Coronary artery (tissue), 2 donors: ENCODE measurements around the gene RNASEH1.
"Not testable (repeated sequence)": the region's sequence is repeated elsewhere in the genome, so short reads cannot be mapped to it uniquely, and the experiment has no call there.

Experiments
- DNase-seq: peaks from one replicate; pipeline ENCODE4 v3.0.0-alpha.2; 2017; ENCODE audit warnings: low spot score
- H3K27ac ChIP-seq, 2 donors: fragments of 200-600 bp; sonication (generic); one replicate each; pipeline ENCODE4 v1.5.1; 2016 to 2019
- H3K4me3 ChIP-seq: fragments of 200-600 bp; sonication (generic); 2 replicates; pipeline ENCODE4 v1.5.1; 2016; ENCODE audit warnings: mild to moderate bottlenecking, moderate library complexity
- CTCF ChIP-seq: fragments of 200-600 bp; sonication (generic); IDR thresholded peaks from one replicate; pipeline ENCODE4 v1.5.1; 2019; ENCODE audit warnings: antibody characterized with exemption

The RNASEH1 gene

GRCh38 chr2:3517948-3518495 is 40.1 kb downstream of the RNASEH1 start:
- no peak for DNase-seq
- peak overlapping the region; percentile 95 for H3K4me3 ChIP-seq
- TF ChIP-seq CTCF: no peak
- peak overlapping the region; percentile 99 to 100 for H3K27ac ChIP-seq

- DNase-seq: peak; percentile 36
- TF ChIP-seq CTCF: no peak
- no peak overlapping the region for H3K27ac ChIP-seq
- no peak overlapping the region for H3K4me3 ChIP-seq
Measured at GRCh38 chr2:3516831-3517230, 41.3 kb downstream of the RNASEH1 start.

- H3K4me3 ChIP-seq, DNase-seq: not testable (repeated sequence)
Measured at GRCh38 chr2:3515438-3515837, 42.7 kb downstream of the RNASEH1 start.

GRCh38 chr2:3513026-3513810 is 44.9 kb downstream of the RNASEH1 start:
- TF ChIP-seq CTCF: no peak
- H3K27ac ChIP-seq: no peak overlapping the region
- DNase-seq: peak; percentile 8
- H3K4me3 ChIP-seq: no peak overlapping the region

More at GRCh38 chr2:3515438-3515837, 42.7 kb downstream of the RNASEH1 start:
- H3K27ac ChIP-seq: not testable (repeated sequence)

GRCh38 chr2:3512086-3512485 is 46.0 kb downstream of the RNASEH1 start:
- no peak overlapping the region for H3K27ac ChIP-seq
- DNase-seq: peak; percentile 14
- TF ChIP-seq CTCF: no peak
- no peak overlapping the region for H3K4me3 ChIP-seq

- no peak overlapping the region for H3K4me3 ChIP-seq
- H3K27ac ChIP-seq: no peak overlapping the region
- peak; percentile 16 for DNase-seq
- no peak for TF ChIP-seq CTCF
Measured at GRCh38 chr2:3505771-3506170, 52.4 kb downstream of the RNASEH1 start.

- Histone ChIP-seq H3K4me3 (no peak overlapping the region), H3K27ac (no peak overlapping the region)
- TF ChIP-seq CTCF: no peak
- no peak for DNase-seq
Measured at GRCh38 chr2:3504741-3505140, 53.4 kb downstream of the RNASEH1 start.
